AG20443 (cell line): ENCODE data around the gene HOXA7.

Experiments used
- DNase-seq: peaks from one replicate; pipeline ENCODE4 v3.0.0; 2012; ENCODE audit warnings: low spot score, mixed read lengths

The HOXA7 gene

DNA sequence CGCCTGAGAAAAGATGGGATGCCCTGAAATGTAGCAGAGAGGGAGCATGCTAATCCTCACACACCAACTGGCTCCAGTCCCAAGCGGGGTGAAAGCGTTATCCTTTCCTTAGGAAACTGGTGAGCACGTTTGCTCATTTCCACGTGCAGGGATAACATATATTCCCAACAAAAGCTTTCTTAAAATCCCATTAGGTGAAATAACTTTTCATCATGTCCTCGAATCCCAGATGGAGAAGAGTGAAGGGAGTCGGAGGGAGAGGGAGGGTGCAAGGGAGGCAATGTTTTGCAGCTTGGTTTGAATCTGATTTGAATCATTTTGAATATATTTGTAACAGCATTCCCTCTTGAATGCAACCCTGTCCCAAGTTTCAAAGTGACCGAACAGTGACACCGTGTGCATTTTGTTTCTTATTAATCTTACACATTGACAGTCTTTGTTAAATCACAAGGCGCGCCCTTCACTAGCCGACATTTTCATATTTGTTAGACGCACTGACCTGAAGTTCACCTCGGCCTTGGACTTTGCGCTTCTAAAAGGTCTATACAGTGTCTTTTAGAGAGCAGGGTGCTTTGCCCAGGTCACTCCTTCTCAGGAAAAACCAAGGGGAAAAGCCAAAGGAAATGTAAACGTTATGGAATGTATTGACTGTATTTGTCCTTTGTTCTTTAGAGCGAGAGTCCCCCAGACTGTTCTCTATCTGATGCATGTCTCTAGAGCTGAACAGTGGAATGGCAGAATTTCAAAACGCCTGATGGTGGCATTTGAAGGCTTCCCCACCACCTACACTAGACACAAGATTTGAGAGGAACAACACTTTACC is 22.9 kb downstream of the HOXA7 start:
- DNase-seq: no peak

DNA sequence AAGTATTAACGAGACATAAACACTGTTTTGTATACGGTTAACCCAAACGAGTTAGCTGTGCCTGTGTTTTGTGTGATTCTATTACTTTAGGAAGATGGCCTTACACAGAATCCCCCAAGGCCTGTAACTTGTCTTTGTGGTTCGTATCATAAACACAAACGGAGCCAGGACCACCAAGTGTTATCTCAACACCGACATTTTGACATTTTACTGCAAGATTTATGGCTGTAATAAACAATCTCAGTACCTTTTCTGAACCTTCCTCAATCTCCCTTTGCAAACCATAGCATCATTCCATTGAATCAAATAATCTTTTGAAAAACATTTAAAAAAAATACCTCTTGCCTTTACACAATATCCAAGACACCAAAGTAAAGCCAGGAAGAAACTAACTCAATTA is 23.5 kb downstream of the HOXA7 start:
- no peak for DNase-seq

DNA sequence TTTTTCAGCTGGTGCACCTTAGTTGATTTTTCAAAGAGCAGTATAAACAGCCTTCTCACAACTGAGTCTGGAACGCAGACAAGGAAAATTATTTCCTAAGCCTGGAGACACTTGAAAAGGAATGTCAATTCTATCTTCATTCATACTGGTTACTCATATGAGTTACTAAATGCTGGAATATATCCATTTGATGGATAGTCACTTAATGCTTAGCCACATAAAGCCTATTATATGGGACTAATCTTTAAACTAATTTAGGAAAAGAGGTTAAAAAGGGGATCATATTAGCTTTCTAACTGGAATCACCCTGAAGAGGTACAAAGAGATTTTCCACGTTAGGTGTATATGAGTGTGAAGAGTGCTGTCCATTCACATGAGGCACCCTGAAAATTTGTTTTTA is 24.3 kb downstream of the HOXA7 start:
- no peak for DNase-seq

DNA sequence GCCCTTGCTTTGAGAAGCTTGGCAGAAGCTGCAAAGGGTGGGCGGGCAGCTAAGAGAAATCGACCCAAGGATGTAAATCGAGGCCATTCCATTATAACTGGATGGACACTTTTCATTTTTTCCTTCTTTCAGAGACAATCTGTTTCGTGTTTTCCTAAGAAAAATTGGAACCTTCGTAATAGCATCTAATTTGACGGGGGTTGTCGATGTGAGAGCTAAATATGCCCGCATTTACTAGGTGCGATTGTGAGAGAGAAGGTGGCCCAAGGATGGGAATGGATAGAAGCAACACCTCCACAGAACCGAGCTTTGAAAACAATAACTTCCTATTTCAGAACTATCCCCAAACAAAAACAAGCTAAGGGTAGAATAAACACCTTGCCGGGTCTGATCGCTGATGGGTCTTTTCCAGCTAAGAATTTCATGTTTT is 25.1 kb downstream of the HOXA7 start:
- DNase-seq: no peak

DNA sequence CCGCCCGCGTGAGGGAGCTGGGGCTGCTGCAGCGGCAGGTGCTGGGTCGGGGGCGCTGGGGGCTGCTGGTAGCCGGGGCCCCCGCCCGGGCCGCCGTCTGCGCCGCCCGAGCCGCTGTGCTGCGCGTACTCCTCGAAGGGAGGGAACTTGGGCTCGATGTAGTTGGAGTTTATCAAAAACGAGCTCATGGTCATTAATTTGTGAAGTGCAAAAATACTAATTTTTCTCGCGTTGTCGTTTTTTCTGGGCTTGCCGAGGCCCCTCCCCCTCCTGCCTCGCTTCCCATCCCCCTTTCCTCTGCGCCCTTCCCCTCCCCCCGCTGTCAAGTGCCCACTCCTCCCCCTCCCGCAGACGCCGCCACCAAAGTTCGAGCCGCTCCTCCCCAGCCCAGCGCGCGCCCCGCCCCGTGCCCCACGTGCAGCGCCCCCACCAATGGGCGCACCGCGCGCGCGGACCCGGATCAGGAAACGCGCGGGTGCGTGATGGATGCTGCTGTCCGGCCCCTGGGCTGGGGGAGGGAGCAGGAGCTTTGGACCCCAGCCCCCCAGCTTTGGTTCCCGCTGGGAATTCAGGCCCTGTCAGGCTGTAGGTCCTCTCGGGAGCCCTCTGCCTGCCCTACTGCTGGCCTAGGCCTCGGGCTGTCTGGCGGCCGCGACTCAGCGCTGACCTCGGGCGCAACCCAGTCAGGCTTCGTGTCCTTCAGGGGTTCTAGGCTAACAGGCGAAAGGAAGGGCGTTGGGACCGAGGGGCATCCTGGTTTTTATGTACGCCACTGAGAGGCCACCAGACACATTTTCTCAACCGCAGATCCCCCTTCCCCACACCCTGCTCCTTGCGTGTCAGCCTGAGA is 25.7 kb downstream of the HOXA7 start, which contains the start of gene HOXA4:
Gene HOXA4 (minus strand): TSS at position 218 of the 850 bp plus-strand sequence. CDS start 24 bp downstream, at position 194.
- peak; percentile 98 for DNase-seq

DNA sequence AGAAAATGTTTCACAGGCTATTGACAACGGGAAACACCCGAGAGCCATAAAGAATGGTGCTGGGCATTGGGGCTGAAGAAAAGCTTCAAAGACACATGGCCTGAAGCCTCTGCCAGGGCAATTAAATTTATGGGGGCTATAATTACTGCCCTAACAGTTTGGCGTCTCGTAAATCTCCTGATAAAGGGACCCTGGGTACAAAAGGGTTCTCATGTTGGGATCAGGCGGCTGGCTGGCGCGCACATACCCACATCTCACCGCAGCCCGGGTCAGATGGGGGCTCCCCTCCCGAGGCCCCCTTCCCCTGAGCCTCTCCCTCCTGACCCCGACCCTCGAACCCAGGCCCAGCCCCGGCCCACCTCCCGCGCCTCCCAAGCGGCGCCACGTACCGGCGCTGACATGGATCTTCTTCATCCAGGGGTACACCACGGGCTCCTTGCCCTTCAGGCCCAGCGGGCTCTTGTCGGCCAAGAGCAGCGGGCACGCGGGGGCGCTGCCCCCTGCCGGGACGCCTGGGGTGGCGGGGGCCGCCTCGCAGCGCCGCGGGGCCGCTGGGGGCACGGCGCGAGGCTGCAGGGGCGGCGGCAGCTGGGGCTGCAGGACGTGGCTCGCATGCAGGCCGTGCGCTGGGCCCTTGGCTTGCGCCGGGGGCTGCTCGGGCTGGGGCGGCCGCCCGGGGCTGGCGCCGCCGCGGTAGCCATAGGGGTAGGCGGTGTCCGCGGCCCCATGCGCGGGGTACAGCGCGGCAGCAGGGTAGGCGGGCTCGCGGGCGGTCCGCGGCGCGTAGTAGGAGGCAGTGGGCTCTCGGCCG is 26.5 kb downstream of the HOXA7 start:
- DNase-seq: peak; percentile 77

DNA sequence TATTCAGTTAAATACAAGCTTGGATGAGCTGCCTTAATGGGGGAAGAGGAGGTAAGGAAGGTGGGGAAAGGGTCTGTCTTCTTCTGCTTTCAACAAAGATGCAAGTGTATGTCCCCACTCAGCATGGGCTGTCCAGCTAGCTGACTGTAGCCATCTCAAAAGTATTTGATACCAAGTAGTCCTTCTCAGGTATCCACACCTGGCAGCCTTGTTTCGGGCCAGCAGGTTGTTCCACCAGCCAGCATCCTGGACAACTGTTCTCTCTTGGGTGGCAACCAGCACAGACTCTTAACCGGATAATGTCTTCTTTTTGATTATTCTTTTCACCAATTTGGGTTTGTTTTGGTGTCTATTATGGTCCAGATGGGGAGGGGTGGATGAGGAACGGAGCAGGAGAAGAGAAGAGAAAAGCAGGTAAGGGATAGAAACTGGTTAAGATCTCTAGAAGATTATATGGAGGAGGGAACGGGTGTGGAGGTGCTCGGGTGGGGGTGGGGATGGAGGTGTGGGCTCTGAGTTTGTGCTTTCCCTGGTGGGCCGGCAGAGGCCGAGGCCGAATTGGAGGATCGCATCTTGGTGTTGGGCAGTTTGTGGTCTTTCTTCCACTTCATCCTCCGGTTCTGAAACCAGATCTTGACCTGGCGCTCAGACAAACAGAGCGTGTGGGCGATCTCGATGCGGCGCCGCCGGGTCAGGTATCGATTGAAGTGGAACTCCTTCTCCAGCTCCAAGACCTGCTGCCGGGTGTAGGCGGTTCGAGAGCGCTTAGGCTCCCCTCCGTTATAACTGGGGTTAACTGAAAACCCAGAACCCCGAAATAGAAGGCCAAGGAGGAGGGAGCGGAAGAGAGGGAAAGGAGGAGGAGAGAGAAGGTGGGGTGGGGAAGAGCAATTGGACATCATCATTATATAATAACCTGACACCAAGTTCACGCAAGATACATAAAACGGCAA is 27.4 kb downstream of the HOXA7 start:
- no peak for DNase-seq

DNA sequence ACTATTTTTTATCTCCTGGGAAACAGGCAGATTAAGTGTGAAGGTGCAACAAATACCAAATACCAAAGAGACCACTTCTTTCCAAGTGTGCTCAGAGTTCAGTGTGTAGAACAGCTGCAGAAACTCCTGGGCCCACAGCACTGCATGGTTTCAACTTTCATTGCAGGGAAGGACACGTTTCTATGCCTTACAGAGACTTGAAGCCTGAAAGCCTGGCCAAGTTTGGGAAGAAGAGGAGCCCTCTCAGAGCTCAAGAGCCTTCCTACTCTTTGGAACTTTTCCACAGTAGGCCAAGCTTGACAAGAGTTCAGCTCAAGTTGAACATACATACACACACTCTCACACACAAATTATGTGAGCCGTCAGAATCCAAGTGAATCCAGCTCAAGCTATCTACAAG is 28.4 kb downstream of the HOXA7 start:
- DNase-seq: no peak

DNA sequence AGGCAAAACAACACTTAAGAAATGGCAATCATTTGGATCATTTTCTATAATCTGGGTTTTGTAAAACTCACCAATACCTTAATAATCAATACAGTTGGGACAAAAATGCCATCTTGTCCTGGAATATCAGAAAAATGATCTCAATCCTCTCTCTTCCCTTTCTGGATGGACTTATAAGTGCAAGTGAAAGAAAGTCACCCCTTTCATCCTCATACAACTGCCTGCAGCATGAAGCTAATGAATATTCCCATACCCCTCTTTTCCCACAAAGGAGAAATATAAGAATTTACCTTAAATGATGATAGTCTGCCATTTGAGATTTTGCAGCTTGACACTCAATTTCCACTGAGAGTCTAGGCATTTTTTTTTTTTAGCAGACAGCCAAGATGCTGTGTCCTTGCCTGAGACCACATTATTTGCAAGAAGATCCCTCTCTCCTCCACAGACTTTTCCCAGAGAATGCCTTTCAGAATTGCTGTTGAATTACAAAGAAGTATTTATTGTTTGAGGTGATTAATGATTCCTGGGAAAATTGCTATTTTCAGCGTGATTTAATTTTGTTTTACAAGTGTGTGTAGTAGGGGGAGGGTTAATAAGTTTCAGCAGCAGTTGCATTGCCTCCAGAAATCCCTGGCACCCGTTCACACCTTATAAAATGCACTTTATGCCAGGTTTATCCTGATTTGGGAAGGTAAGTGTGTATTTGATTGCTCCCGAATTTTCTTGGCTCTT is 29.7 kb downstream of the HOXA7 start:
- no peak for DNase-seq

DNA sequence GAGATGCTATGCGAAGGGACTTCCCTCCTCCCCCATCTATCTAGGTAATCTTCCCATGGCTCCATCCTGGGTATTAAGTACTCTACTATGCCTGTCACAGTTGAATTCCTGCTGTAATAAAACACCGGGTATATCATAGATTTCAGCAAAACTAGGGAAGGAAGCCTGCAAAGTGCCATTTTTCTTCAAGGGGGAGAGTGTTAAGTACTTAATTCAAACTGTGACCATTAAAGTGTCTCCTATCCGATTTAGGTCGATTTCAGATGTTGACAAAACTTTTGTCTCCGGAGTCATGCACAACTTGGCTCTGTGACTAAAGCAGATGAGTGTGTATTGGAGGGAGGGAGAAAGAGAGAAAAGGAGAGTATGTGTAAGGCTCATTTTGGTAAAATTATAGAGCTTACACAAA is 30.5 kb downstream of the HOXA7 start:
- no peak for DNase-seq

DNA sequence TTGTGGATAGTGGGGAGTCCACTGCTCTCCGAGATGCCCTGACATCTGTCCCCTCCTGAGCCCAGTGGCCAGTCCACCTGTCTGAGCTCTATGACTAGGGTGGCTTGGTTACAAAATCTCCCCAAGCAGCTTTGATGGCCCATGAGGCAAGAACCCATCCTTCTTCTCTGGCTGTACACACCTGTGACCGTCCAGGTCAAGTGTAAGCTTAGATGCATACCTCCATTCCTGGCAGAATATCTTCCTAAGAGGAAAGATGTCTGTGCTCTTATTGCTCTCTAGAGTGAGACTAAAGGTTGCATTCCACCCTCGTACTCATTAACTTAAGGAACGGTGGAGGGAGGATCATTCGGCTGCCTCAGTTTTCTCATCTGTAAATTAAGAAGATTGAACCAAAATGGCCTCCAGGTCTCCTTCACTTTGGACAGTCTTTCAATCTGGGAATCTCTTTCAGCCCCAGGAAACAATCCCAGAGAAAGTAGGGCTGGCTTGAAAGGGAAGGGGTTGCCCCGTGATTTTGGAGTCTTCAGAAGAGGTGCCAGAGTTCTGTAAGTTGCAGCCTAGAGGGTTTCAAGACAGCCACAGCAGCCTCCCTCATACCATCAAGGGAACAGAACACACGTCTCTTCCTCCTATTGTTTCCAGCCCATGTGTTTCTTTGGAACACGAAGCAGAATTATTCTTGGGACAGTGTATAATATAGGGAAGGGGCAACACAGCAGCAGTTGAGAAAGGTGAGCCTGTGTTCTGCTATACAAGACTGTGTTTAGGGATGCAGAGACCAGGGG is 31.4 kb downstream of the HOXA7 start:
- DNase-seq: no peak

DNA sequence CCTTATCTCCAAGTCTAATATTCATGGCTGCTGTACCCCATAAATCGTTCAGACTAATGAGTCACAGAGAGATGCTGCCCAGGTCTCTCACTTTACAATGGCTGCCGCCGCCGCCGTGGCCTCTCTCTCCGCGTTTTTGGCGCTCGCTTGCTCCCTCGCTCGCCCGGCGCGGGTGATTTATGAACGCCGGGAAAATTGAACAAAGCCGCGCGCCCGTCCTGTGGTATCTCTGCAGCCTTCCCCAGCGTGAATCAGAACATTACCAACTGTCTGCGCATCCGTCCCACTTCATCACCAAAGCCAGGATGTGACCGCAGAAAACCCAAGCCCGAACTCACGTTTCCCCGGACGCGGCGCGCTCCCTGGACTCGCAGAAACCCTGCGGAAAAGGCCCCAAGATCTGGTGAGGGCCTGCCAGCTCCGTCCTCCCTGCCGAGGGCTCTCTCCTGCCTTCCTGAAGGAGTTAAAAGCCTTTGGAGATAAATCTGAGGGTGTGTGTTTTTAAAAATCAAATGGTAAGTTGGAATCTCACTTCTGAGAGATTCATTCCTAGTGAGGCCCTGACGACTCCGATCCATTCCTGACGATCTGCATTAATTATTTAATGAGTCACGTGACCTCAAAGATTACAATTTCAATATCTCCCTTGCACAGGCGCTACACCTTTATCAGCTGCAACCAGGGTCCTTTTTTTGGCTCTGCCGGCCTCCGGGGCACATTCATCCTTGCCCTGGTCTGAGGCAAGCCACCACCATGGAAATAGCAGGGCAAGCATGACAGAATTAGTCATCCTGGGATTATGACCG is 32.2 kb downstream of the HOXA7 start:
- no peak for DNase-seq

DNA sequence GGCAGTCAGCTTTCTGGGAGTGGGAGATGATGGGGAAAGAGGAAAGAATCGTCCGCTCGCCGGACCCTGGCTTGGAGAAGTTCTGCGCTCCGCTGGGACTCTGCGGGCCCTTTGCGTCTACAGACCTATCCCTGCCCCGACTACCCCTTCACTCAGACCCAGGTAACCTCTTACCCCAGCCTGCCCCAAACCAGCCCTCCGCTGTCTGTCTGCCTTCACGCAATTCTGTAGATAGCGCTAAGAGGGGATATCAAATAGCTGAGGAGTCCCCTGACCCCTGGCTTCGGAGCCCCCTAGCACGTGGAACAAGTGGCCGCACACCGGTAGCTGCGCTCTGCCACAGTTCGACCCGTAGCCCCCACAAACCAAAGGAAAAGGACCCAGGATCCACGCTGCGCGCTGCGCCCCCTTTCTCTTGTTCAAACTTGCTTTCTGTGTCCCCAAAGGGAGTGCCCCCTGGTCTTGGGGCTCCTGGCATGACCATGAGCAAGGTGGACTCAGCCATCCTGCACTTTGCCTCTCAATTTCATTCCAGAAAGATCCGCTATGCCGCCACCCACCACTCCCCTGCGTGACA is 32.9 kb downstream of the HOXA7 start:
- DNase-seq: no peak

DNA sequence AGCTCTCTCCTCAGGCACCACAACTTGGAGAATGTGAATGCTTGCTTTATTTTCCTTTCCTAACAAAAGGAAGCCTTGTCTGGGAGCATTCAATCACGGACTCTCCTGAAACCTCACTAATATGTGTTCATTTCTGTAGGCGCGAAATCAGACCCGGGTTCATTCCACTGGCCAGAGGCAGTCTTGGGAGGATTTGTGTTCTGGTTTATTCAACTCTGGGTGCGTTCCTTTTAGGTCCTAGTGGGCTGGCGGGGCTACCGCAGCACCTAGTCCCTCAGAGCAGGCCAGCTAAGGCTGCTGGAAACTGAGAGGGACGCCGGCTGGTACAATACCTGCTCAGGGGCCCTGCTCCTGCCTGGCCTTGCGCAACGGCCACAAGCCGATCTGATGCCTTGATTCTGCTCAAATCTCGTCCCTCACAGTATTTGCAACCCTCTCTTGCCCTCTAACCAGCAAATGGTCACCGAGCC is 33.4 kb downstream of the HOXA7 start:
- no peak for DNase-seq

DNA sequence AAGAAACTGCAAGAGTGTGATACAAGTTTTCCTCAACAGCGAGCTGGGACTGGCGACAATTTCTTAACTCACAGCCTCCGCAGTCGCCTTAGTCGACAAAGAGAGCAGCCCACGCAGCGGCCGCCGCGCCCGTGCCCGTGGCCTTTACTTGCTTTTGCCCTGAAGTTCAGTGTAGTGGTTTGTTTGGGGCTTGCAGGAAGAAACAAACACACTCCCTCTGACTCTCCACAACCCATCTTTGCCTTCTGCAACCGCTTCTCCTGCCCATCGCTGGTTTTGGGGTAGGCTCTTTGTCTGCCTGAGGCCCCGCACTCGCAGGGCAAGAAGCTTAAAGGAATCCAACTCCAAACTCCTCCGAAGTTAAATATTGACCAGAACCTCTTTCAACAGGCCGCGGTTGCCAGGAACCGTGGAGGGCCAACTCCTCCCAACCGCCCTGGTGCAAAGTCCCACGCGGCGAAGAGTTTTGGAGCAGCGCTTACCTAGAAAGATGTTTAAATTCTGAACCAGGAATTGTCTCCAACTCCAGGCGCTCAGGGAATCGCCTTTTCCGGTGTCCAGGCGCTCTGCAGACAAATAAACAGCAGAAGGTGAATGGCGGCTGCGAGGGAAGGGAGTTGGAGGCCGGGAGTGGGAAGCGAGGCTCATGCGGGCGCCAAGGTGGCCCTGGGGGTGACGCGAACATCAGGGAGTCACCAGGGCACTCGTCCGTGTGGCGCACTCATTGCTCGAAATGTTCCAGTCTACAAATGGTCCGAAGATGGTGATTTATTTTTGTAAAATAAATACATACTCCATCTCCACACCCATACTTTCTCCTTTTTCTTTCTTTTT is 34.2 kb downstream of the HOXA7 start:
- DNase-seq: no peak

DNA sequence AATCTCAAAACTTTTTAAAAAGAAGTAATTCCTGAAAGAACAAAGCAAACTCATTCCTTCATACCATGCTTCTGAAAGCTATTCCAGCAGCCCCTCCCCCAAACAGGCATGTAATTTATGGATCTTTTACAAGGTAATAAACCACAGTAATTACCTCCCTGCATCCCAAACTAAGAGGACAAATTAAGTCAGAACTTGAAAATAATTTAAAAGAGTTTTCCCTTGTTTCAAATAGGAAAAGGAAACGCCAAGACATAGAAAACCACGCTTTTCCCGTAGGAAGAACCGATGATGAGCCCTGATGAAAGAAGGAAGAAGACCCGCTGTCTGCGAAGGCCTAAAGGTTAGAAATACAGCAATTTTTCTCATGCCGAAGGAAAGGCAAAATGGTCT is 34.8 kb downstream of the HOXA7 start:
- no peak for DNase-seq

DNA sequence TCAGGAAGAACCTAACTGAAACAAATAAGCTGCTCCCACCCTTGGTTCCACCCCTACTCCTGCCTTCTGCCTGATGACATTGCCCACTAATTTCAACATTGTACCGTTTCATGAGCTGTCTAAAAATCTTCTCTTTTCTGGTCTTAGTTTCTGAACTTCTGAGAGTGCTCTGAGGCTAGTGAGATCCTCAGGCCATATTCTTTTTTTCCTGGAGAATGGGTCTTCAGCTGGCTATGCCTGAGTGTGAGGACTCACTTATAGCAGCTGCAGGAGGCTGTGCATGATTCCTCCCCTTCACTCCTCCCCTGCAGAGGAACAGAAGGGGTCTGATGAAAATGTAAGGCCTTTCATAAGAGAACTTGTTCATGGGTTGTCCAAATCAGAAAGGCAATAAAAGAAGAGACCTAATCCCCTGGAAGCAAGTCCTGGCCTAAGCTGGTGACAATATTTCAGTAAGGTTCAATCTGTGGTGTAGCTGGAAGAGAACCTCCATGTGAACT is 37.0 kb downstream of the HOXA7 start:
- DNase-seq: no peak
